GM18499 (cell line): Measurements from ENCODE around the gene VPS8.
"Not testable (repeated sequence)": the region's sequence is repeated elsewhere in the genome, so short reads cannot be mapped to it uniquely, and the experiment has no call there.

Source experiments
- ATAC-seq: cut with Tn5 transposase; IDR thresholded peaks from one replicate; pipeline ENCODE4 v1.9.1; 2021; ENCODE audit warnings: moderate number of reproducible peaks; ENCODE audit not compliant: insufficient read depth, unreplicated experiment

The VPS8 gene

GRCh38 chr3:184907681-184908649, 96.0 kb downstream of the VPS8 start:
- ATAC-seq: no peak

GRCh38 chr3:184908859-184909258, 96.9 kb downstream of the VPS8 start:
- ATAC-seq: no peak

DNA sequence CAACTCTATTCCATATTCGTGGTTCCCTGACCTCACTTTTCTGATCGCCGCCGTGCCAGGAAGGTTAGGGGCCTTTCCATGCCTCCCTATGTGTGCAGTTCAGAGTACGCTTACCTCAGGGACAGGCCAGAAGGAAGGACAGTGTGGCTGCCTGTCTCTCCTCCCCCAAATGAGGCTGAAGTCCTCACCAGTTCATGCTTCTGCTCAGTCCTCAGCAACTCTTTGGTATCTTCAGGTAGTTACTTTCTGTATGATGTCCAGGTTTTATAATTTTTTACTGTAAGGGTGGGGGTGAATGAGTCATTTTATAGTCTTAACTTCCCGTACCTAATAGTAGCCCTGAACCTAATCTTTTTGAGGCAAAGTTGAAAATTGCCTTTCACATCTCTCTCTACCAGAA, 98.7 kb downstream of the VPS8 start:
- no peak for ATAC-seq

DNA sequence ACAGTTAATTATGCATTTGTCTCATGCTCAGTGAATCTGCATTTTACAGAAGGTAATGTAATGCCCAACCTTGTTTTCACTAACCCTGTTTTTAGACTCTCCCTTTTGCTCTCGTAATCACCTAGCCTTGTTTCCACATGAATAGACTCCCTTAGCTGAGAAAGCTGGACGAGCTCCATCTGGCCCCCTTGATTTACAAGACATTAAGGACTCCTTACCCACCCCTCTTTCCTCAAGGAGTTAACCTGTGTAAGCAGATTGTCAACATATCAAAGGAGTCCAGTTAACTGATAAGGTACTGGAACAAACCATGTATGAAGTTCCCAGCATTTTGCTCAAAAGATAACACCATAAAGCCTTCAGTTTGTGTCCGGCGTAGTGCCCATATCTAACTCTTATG, 99.6 kb downstream of the VPS8 start:
- no peak for ATAC-seq

GRCh38 chr3:184912163-184912562, 100.2 kb downstream of the VPS8 start:
- ATAC-seq: no peak

- no peak for ATAC-seq
Measured at GRCh38 chr3:184914628-184915027, 102.7 kb downstream of the VPS8 start.

GRCh38 chr3:184918750-184919149, 106.8 kb downstream of the VPS8 start:
- ATAC-seq: no peak

- ATAC-seq: no peak
Measured at GRCh38 chr3:184919651-184920050, 107.7 kb downstream of the VPS8 start.

GRCh38 chr3:184924547-184924946, 112.6 kb downstream of the VPS8 start:
- no peak for ATAC-seq

GRCh38 chr3:184927796-184928315, 115.9 kb downstream of the VPS8 start:
- no peak for ATAC-seq

DNA sequence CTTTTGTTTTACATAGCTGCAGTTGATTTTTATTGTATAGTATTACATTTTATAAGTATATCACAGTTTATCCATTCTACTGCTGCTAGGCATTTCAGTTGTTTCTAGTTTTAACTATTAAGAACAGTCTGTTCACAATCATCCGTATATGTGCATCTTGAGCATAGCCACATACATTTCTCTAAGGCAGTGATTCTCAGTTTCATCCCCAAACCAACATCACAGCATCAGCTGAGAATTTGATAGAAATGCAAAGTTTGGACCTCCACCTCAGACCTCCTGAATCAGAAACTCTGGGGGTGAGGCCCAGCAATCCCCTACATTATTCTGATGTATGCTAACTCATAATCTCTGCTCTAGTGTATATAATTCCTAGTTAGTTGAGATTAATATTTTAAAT, 120.8 kb downstream of the VPS8 start:
- ATAC-seq: no peak

DNA sequence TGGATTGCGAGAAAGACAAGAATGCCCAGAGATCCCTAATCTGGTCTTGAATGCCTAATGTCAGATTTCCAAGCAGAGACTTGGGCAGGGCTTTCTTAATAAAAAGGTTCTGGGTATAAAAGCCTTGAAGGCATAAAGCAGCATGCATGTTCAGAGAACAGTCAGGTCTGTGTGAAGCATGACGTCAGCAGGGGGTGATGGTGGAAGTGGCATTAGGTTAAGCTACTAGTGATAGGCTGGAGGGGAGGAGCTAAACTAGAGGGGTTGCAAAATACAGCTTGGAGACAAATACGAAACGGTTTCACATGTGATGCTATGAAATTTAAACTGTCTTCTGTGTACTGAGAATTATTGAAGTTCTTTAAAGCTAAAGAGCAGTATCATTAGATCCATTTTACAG, 125.6 kb downstream of the VPS8 start:
- no peak for ATAC-seq

GRCh38 chr3:184941408-184941807, 129.4 kb downstream of the VPS8 start:
- ATAC-seq: no peak

DNA sequence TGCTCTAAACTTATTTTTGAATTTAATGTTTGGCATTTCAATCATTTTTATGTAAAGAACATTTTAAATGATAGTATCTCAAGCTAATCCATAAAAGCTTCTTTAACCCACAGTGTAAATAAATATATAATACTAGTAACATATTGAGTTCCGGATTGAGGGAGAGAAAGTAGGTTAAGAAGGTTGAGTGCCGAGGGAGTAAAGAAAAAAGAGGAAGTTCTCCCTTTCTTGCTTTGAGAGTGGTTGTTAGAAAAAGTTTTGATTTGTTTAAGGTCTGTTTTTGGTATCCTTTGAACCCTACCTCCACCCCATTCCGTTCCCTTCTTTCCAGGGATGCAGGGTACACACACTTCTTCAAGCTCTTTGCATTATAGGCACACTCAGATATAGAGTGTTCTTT, 130.8 kb downstream of the VPS8 start:
- ATAC-seq: no peak

DNA sequence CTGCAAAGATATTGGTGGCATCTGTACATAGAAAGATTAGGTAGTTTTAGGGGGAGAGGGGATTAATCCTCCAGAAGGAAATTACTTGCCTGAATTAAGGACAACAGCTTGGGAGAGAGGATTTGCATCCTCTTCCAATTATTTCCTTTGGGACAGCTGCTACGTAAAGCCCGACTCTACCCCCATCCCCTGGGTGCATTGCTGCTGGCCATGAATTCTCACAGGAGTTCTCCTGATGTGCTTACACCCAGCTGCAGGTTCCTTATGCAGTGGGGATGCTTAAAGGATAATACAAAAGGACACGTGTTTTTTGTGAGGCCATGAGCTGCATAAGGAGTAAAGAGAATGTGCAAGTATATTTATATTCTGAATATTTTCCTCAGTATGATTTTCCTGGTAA, 132.3 kb downstream of the VPS8 start:
- no peak for ATAC-seq

DNA sequence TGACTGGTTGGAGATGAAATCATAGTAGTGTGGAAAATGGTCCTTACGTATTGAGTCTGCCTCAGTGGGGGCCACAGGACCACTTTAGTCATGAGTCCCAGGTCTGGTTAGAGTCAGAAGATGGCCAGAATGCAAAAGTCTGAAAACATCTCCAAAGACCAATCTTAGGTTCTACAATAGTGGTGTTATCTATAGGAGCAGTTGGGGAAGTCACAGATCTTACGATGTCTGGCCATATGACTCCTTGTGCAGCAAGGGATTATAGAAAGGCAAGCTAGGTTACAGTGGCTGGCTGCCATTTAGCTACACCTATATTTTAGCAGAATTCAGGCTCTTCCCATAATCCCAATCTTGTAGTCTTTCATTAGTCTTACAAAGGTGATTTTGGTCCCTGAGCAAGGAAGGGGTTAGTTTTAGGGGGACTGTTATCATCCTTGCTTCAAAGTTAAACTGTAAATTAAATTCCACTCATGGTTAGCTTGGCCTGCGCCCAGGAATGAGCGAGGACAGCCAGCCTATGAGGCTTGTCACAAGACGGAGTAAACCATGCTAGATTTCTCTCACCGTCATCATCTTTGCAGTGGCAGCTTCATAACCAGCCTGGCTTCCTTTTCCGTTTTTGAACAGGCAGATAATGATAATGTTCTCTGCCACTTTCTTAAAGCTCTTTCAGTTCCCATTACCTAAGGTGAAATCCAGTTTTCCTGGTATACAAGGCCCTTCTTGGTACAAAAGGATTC, 134.1 kb downstream of the VPS8 start:
- ATAC-seq: no peak

GRCh38 chr3:184946917-184947316, 135.0 kb downstream of the VPS8 start:
- ATAC-seq: no peak

- no peak for ATAC-seq
Measured at GRCh38 chr3:184949251-184949965, 137.4 kb downstream of the VPS8 start.

GRCh38 chr3:184950816-184951215, 138.8 kb downstream of the VPS8 start:
- ATAC-seq: not testable (repeated sequence)

DNA sequence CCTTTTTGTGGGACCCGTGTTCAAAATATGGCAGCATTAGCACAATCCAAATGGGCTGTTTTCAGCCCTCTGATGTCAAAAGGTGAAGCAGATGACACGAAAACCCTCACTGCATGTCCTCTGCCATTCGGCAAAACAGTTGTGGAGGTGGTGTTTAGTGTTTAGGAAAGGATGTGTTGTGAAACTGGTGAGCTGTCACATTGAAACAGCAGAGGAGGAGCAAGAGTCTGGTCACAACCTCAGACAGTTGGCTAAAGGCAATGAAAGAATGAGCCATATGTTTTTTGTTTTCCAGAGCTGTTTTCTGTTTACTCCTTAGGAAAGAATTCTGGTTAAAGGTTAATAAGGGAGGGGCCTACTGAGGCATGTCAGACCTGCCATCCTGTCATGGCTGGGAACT, 140.7 kb downstream of the VPS8 start:
- ATAC-seq: no peak

DNA sequence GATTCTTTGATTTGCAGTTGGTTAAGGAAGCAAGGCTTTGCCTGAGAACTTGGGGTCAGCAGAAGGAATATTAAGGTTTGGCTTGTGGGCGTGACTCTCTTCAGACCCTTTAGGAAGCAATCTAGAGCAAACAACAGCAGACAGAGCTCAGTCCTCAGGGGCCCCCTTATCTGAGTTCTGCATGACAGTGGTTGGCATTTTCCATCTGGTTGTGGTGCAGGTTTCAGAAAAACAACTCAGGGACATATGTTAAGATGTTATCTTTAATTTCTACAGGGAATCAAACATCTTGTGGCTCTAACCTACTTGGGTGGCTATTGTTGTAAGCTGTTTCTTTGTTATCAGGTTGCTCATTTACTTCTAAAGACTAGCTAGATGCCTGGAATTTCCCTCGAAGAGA, 141.4 kb downstream of the VPS8 start:
- no peak for ATAC-seq
